Stimulated activated CD4-positive, alpha-beta T cell treated with anti-CD3 and anti-CD28 coated beads, Interleukin-4, amount 100 ng/mL, for 1 hour (primary cell): ENCODE measurements around the gene ADARB2.

Source experiments
- DNase-seq: peaks from one replicate; pipeline ENCODE4 v3.0.0-alpha.2; 2020

Gene ADARB2

DNA sequence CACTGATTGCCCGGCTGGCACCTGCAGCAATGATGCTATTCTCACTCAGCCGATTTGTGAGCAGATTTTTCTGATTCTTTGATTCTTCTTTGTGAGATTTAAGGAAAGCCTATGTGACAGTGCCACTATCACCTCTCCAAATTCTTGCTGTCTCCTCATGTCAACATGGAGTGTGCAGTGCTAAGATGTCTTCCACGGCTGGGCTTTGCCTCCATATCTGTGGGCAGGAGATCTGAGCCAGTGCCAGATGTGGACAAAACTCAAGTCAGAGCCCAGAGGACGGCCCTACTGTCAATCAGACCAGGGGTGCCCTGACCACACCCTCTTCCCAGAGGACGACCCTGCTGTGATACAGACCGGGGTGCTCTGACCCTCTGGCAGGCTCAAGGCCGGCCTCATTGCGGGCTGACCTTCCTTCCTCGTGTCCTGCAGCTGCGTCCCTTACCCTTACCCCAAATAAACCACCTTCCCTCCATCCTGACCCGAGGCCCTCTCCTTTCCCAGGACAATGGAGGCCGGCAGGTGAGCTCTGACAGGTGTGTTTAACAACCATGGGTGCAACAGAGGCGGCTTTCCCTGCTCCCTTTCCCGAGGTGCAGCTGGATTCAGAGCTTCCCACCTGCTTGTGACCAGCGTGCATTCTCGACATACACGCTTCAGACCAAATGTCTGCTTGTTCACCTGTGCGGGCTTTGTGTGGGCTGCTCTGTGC, 221.4 kb downstream of the ADARB2 start:
- DNase-seq, result no peak

DNA sequence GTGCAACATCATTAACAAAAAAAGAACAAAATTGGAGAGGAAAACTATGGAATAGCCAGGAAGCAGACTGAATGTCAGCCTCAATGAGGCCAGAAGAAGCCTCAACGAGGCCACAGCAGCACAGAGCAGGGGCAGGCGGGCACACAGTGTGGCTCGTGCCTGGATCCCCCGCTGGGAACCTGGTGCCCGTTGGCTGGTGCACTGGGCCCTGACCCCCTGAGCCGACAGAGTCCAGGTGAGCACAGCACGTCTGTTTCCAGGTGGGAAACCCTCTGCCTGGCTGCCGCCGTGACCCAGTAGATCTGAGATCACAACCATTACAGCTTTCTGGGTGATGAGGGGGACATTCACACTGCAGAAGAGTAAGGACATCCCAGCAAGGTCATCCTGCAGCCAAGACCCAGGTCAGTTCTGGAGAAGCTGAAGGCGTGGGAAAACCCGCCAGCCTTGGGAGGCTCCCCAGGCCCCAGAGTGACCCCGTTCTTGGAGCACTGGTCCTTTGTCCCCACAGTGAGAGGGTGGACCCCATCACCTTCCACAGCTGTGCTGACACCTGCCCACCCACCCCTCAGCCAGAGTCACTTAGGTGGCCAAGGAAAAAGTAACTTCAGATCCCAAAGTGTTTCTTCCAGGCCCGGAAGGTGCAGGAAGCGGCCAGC, 222.1 kb downstream of the ADARB2 start:
- DNase-seq, result no peak

DNA sequence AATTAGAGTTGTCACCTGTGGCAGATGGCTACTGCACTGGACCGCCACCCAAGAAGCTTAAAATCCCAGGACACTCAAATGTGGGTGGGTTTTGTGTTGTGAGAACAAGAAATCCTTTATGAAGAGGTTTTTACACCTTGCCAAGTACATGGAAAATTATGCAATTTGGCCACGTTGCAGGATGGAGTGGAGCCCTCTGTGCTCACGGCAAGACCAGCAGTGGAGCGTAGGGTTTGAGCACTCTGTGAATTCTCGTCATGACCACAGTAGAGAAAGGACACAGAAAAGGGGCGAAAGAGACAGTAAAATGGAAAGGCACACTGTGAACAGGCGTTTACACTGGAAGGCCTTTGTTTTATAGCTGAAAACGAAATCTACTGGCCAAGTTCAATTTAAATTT, 222.6 kb downstream of the ADARB2 start:
- no peak for DNase-seq

DNA sequence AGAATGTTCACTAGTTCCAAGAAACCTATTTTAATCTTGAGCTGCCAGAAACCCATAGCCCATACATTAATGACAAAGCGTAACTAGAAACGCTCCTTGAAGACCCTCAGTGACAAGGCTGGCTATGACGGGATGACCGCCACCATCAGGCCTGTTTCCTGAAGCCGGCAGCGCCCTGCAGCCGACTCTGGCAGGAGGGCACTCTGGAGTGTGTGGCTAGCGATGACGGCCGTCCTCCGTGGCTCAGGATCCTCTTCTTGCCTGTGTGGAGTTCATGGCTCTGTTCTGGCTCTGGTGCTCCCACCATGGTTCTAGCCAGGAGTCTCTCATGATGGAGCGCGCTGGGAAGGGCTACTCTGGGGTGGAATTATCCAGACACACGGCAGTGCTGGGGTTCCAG, 224.1 kb downstream of the ADARB2 start:
- DNase-seq, result no peak

DNA sequence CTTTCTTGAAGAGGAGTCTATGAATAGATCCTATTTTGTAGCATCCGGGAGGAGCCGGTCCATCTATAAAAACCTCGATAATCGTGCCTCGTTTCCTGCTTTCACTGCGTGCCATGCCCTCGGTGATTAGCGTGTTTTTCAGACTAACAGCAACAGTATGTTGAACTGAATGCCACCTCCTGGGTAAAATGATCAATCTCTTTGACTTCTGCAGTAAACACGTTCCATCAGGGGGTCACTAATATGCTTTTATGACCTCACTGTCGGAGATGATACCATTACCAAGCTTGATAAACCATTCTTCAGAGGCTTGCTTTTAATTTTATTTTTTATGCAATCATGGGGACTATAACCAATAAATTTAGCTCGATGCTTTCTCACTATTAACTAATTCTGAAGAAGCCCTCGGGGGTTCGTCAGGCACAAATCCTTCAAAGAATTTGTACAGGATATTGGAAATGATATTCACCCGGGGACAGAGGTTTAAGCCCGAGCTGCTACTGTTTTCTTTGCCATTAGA, 228.3 kb downstream of the ADARB2 start:
- no peak for DNase-seq

DNA sequence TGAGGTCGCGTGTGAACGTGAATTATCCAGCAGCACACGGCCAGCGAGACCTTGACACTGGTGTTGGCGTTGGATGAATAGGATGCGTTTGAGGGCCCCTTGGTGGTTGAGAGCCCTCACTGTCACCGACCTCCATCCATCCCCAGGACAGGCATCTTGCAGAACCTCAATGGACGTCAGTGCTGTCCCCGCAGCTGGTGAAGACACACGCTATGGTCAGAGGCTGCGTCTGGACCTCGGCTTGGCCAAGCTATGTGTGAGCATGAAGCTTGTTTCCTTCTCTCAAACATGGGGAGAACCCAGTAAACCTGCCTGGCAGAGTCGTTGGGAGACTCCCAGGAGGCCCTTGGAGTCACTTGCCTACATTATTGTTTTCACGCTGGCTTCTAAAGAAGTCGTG, 229.2 kb downstream of the ADARB2 start:
- DNase-seq, result no peak

DNA sequence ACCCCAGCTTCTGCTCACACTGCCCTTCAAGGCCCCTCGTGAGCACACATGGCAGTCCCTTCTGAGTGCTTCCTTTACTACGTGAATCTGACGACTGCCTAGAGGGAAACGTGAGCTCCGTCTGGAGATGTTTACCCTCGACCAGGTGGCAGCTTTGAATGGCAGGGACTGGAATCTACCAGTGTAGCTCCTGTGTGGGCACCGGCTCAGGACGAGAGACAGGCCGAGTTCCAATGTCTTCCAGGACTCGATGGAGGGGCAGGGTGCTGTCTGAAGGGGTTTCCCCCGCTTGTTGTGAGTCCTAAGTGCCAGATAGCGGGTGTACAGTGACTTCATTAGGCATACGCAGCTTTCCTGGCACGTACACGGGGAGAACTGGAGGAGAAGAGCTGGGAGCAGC, 229.9 kb downstream of the ADARB2 start:
- DNase-seq, result no peak

DNA sequence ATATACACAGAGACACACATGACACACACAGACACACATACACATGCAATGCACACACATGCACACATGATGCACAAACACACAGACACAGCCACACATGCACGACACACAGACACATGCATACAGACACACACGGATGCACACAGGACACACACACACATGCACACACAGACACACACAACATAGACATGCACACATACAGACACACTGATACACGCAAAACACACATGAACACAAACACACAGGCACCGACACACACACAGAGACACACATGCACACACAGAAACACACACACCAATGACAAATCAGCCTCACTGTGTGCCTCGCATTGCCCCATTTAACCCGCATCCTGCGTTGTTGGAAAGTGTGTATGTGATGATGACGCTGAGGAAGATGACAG, 232.4 kb downstream of the ADARB2 start:
- DNase-seq, result no peak

DNA sequence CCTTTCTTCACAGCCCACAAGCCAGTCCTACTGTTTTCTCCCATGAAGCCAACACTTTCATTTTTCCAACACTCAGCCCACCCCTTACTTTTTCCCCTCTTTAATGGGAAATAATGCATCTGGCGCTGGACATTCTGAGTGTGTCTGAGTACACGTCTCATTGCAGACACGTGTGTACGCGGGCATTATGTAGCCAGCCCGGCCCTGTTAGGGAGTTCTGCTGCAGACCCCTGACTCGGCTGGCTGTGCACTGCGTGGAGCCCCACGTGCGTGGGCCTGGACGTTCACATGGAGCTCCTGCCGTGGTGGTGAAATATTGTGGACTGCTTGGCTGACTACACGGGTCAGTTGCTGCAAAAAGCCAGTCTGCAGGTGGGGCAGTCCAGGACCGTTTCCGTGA, 233.0 kb downstream of the ADARB2 start:
- DNase-seq, result no peak

DNA sequence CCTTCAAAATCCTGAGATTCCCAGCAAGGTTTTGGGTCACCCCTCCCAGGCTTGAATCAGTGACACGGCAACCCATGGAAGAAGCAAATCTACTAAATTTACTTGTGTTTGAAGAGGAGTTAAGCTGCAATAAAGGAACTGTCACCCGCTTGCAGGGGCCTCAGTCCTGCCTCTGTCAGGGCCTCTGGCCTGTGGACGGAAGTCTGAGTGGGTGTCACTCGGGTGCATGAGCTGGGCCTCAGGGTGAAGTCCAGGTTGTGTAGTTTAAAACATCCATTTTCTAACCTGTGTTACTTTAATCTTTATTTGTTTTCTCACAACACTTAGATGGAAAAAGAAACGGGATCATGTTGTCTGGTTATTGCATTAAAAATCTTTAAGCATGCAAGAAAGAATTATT, 234.9 kb downstream of the ADARB2 start:
- no peak for DNase-seq

DNA sequence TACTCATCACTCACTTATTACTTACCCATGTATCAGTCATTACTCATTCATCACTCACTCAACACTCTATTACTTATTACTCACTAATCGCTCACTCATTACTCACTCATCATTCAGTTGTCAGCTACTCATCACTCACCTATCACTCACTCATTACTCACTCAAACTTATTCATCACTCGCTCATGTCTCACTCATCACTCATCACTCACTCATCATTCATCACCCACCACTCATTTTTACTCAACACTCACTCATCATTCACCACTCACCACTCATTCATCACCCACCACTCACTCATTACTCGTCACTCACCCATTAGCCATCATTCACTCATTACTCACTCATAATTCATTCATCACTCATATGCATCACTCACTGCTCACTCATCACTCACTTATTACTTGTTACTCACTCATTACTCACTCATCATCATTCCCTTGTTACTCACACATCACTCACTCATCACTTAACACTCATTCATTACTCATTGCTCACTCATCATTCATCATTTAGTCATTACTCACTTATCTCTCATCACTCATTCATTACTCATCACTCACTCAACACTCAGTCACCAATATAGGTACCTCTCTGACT, 237.9 kb downstream of the ADARB2 start:
- no peak for DNase-seq

DNA sequence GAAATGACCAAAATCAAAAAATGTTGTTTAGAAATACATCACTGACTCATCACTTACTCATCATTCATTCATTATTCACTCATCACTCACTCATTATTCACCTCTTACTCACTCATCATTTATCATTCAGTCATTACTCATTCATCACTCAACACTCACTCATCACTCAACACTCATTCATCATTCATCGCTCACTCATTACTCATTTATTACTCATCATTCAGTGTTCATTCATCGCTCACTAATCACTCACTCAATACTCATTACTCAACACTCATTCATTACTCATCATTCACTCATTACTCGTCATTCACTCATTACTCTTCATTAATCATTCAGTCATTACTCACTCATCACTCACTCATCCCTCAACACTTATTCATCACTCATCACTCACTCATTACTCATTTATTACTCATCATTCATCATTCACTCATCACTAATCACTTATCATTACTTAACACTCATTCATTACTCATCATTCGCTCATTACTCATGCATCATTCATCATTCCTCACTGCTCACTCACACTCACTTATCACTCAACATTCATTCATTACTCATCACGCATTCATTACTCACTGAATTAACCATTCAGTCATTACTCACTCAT, 238.5 kb downstream of the ADARB2 start:
- DNase-seq, result no peak

DNA sequence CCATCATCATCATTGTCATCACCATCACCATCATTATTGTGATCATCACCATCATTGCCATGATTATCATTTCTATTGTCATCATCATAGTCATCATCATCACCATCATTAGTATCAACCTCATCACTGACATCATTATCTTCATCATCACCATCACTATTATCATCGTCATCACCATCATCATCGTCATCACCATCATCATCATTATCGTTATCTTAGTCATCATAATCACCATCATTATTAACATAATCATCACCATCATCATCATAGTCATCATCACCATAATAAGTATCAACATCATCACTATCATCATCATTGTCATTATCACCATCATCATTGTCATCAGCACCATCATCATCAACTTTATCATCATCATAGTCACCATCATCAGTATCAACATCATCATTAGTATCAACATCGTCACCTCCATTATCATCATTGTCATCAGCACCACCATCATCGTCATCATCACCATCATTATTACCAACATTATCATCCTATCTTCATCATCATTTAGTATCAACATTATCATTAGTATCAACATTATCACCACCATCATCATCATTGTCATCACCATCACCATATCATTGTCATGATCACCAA, 241.3 kb downstream of the ADARB2 start:
- no peak for DNase-seq

DNA sequence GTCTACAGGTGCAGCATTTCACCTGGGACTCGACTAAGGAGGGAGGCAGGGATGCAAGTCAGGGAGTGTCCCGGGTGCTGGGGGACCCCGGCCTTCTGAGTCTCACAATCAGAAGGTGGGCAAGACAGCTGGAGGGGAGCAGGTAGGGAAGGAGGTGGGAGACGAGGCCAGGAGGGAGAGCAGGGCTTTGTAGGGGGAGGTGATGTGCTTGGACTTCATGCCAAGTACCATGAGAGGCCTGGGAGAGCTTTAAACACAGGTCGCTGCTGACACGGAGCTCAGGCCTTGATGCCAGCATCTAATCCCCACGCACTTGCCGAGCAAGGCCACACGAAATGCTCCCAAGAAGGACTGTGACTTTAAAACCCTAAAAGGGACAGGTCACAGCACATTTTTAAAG, 244.7 kb downstream of the ADARB2 start:
- no peak for DNase-seq

DNA sequence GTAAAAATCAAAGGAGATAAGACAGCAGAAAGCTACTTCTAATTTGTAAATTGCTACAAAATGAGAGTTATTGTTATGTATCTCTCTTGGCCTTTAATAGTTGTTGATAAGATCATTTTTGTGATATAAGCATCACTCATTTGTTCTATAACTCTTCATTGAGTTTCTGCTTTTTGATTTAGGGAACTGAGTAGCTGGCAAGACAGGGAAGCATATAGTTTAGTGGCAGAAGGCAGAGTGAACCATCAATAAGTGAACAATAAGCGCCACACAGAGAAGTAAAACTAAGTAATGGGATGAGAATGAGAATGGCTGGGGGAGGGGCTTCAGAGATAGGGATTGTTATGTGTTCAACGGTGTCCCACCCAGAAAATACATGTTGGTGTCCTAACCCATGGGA, 245.4 kb downstream of the ADARB2 start:
- no peak for DNase-seq

DNA sequence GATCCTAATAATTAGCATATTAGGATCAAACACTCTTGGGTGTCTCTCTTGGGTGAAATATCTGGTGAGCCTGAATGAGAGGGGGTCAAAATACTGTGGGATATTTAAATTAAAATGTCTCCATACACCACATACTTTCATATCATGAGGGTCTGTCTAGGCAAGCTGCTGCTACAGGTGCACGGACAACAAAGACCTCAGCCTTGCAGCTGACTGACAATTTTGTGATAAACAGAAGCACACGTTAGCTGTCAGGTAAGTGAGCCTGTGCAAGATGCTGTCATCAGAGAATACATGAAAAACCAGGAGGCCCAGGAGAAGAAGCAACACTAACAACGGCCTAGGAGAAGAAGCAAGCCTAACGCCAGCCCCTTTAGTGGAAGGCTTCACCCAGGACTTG, 247.5 kb downstream of the ADARB2 start:
- DNase-seq, result no peak

DNA sequence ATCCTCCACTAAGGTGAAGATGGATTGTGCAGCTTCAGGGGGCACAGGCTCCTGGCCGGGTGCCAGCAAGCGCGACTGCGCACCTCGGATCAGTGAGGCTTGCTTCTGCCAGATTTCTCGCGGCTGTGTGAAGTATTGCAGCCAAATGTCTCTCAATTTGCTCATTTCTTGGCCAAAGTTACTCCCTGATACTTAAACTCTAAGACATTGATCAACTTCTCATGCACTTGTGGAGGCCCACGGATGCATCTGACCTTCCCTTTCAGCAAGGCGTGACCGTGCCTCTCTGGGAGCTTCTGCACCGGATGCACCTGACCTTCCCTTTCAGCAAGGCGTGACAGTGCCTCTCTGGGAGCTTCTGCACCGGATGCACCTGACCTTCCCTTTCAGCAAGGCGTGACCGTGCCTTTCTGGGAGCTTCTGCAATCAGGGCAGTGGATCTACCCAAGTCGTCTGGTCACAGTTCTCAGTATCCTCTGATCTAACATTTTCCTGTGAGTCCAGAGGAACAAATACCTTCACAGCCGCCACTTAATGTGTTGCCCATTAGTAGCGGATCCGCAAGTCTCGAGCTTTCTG, 248.3 kb downstream of the ADARB2 start:
- DNase-seq, result no peak

DNA sequence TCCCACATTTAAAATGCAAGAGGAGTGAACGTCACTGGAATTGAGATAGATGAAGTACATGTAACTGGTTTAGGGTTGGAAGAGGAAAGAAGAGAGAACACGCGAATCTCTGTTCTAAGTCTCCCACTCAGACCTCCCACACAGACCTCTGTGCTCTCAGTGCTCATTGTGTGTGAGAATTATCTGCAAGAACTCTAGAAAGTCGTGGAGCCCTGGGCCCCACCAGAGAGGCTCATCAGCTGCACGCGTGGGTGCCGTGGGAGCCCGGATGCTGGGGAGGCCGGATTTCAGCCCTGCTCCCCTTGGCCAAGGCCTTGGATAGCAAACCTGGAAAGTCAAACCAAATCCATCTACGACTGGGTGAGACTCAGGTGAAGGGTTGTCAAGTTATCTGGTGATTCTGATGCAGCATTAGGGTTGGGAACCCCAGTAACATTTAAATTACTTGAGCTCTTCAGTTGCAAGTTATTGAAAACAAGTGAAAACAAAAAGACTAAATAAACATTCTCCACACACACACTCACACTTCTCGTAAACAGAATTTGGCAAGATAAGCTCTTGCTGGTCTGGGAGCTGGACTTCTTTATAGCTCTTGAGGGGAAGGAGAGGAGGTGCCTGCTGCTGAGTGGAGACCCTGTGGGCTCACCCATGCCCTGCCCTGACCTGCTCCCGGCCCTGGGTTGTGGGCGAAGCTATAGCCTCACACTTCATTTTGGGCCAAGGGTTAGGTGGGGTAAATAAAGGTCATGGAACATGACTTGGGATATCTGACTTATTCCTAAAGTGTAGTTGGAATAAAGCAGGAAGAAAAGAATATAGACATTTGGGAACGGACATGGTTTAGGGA, 250.3 kb downstream of the ADARB2 start:
- DNase-seq, result no peak

DNA sequence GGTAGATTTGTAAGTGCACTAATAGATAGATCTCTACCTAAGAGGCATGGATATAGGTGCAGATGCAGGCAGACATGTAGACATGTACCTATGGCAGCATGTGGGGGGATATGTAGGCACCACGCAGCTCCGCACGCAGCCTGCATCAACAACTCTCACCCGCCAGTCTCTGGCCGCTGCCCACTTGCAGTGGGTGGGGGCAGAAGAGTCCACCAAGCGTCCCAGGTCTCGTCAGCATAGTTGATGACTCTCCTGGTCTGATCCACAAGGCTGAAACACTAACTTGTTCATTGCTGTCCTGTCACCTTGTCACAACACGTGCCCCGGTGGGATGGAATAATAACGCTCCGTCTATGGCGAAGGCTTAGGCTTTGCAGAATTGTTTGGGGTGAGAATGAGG, 252.0 kb downstream of the ADARB2 start:
- no peak for DNase-seq

DNA sequence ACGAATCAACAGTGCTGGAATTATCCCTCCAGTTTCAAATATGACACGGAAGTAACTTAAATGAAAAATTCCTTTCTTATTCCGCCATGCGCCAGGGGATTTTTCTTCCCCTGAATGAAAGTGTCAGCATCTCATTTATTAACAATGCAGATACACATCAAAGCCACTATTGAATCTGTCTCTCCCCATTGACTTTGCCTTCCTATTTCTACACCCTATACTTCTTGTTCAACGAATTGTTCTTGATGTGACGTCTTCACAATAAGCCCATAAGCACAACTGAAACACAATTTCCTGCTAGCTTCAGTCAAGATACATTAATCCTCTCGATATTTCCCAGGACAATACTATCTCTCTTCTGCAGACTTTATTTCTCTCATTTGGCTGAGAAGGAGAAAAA, 253.5 kb downstream of the ADARB2 start:
- no peak for DNase-seq

DNA sequence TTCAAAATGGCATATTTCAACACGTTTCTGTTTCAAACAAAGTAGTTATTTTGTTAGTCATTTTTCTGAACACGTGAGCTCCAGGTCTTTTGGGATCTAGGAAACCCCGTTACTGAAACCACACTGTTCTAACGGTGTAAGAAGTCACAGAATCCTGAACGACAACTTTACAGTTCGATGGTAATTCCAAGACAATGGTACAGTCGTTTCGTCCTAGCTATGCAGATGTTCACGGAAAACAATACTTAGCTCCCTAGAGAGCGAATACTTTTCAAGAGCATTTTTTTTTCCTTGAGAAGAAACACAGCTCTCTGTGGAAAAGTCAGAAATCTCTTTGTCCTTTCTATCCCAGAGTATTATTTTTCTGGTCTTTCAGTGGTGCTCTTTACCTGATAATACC, 254.1 kb downstream of the ADARB2 start:
- DNase-seq, result no peak

DNA sequence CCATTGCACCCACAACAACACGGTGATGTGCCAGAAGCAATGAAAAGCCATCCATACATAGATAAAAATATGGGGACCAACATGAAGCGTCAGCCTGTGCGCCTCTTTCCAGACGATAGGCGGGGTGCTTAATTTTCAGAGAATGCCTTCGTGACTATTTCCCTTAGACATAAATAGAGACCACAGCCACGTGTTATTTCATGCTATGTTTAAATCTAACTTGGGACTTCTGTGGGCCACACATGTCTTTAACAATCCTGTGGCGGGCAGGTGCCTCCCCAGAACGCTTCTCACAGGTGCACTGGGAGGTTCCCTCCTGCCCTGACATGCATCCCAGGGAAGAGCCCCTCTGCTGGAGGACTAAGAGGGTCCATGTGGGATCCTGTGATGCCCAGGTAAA, 259.7 kb downstream of the ADARB2 start:
- DNase-seq, result no peak
